ENCODE measurements around the gene ACLY. TPM values are rescaled to one million over a fixed set of nuclear protein-coding genes. Genes with fewer than 3 reads are reported as not detected.
"Not testable (repeated sequence)": the region's sequence is repeated elsewhere in the genome, so short reads cannot be mapped to it uniquely, and the experiment has no call there.

ACLY gene
- total RNA-seq, 1 donor from 2014 or later: 49.1 TPM

DNA sequence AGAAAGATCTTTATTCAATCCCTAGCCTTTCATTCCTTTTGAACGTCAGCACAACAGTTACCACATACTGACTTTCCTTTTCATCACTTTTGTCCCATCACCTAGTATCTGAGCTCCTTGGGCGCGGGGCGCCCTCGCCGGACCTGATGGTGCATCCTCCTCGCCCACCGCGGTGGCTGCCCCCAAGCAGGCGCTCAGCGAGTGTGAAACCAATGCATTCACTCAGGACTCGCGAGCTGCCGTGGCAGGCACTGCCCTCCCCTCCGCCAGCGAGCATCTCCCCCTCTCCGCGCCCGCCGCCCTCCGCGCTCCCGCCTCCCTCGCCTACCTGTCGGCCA is 54.3 kb downstream of the ACLY start:
- peak overlapping the region; percentile 95 to 98 (median 97) for H3K9ac ChIP-seq (ENCODE audit: low read depth in 1 of 3, low read length in 3 of 3)
- no peaks in the 10 kb centered on the region for H3K9me3 ChIP-seq (ENCODE audit: control insufficient read depth in 3 of 3, low read length in 3 of 3)
- peak overlapping the region; percentile 90 to 95 (median 95) for H3K4me3 ChIP-seq (ENCODE audit: low read length in 3 of 3)
- peak overlapping the region; percentile 84 for H3K27ac ChIP-seq (ENCODE audit: low read depth, low read length)
- peaks cover 7 to 13% (median 11%) of the 10 kb centered on the region in 3 donors for H3K36me3 ChIP-seq (ENCODE audit: control insufficient read depth in 3 of 3, insufficient read depth in 3 of 3, low read length in 3 of 3)
- no peaks in the 10 kb centered on the region for H3K27me3 ChIP-seq (ENCODE audit: control insufficient read depth in 3 of 3, insufficient read depth in 3 of 3, low read length in 3 of 3)
- H3K4me1 ChIP-seq (ENCODE audit: control insufficient read depth in 3 of 3, insufficient read depth in 3 of 3, low read length in 3 of 3): peaks cover 18 to 27% (median 20%) of the 10 kb centered on the region in 3 donors

DNA sequence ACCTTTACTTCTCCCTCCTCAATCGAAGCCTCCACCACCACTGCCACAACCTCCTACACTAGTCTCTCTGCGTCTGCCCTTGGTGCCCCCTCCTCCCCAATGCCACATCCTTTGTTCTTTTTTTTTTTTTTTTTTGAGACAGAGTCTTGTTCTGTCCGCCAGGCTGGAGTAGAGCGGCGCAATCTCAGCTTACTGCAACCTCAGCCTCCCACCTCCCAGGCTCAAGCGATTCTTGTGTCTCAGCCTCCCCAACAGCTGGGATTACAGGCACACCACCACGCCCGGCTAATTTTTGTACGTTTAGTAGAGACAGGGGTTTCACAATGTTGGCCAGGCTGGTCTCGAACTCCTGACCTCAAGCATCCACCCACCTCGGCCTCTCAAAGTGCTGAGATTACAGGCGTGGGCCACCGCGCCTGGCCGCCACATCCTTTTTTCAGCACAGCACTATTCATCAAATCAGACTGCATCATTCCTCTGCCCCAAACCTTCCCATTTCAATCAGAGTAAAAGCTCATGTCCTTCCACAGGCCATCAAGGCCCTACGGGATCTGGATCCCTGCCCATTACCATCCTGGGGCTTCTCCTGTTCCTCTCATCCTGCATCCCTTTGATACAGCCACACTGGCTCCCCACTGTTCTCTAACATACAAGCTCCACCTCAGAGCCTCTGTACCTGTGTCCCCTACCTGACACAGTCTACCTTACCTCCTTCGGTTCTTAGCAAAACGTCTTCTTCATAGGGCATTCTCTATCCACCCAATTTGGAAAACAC is 55.5 kb downstream of the ACLY start:
- peaks cover 0 to 10% (median 7%) of the 10 kb centered on the region in 3 donors for H3K36me3 ChIP-seq (ENCODE audit: control insufficient read depth in 3 of 3, insufficient read depth in 3 of 3, low read length in 3 of 3)
- no peaks in the 10 kb centered on the region for H3K9me3 ChIP-seq (ENCODE audit: control insufficient read depth in 3 of 3, low read length in 3 of 3)
- peak overlapping the region; percentile 28 to 95 (median 54) for H3K9ac ChIP-seq (ENCODE audit: low read depth in 1 of 3, low read length in 3 of 3)
- peak overlapping the region; percentile 90 to 95 (median 95) for H3K4me3 ChIP-seq (ENCODE audit: low read length in 3 of 3)
- peaks cover 18 to 27% (median 20%) of the 10 kb centered on the region in 3 donors for H3K4me1 ChIP-seq (ENCODE audit: control insufficient read depth in 3 of 3, insufficient read depth in 3 of 3, low read length in 3 of 3)
- no peak overlapping the region for H3K27ac ChIP-seq (ENCODE audit: low read depth, low read length)
- no peaks in the 10 kb centered on the region for H3K27me3 ChIP-seq (ENCODE audit: control insufficient read depth in 3 of 3, insufficient read depth in 3 of 3, low read length in 3 of 3)

DNA sequence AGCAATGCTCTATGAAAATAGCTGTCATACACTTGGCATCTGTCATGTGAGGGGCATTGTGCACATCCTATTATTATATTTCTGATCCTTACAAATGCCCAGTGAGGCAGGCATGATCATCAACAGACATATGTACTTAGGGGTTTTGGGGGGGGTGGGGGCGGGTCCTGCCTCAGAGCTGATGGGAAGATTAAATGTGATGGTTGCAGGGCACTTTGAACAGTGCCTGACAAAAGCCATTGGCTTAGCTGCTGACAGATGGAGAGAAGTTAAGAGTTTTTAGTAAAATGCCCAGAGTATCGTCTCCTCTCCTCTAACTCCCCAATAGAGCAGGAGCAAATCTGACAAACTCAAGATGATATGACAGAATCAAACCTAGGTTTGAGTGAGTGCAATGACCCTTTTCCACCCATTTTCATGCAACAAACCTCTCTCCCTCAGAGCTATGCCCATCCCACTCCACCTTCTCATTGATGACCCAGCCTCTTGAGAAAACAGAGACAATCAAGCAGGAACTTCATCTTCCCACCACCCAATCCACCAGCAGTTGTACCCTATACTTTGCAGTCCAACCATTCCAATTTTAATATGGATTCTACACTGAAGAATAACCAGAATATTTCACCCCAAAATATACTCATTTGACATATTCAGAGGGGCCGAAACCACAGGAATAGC is 58.4 kb downstream of the ACLY start:
- H3K9me3 ChIP-seq (ENCODE audit: control insufficient read depth in 3 of 3, low read length in 3 of 3): no peaks in the 10 kb centered on the region
- H3K36me3 ChIP-seq (ENCODE audit: control insufficient read depth in 3 of 3, insufficient read depth in 3 of 3, low read length in 3 of 3): peaks cover 0 to 2% (median 0%) of the 10 kb centered on the region in 3 donors
- H3K9ac ChIP-seq (ENCODE audit: low read depth in 1 of 3, low read length in 3 of 3): peak overlapping the region in 1 of 3 donors; percentile 51
- H3K27me3 ChIP-seq (ENCODE audit: control insufficient read depth in 3 of 3, insufficient read depth in 3 of 3, low read length in 3 of 3): no peaks in the 10 kb centered on the region
- H3K27ac ChIP-seq (ENCODE audit: low read depth, low read length): no peak overlapping the region
- H3K4me3 ChIP-seq (ENCODE audit: low read length in 3 of 3): no peak overlapping the region
- H3K4me1 ChIP-seq (ENCODE audit: control insufficient read depth in 3 of 3, insufficient read depth in 3 of 3, low read length in 3 of 3): peaks cover 18 to 25% (median 20%) of the 10 kb centered on the region in 3 donors

DNA sequence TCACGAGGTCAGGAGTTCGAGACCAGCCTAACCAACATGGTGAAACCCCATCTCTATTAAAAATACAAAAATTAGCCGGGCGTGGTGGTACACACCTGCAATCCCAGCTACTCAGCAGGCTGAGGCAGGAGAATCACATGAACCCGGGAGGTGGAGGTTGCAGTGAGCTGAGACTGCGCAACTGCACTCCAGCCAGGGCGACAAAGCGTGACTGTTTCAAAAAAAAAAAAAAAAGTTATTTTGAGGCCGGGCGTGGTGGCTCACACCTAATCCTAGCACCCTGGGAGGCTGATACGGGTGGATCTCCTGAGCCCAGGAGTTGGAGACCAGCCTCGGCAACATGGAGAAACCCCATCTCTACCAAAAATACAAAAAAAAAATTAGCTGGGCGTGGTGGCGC is 67.4 kb downstream of the ACLY start:
- H3K36me3 ChIP-seq (ENCODE audit: control insufficient read depth in 3 of 3, insufficient read depth in 3 of 3, low read length in 3 of 3): peaks cover 5 to 21% (median 19%) of the 10 kb centered on the region in 3 donors
- H3K27ac ChIP-seq (ENCODE audit: low read depth, low read length); H3K27me3 ChIP-seq (ENCODE audit: control insufficient read depth in 3 of 3, insufficient read depth in 3 of 3, low read length in 3 of 3): not testable (repeated sequence)

DNA sequence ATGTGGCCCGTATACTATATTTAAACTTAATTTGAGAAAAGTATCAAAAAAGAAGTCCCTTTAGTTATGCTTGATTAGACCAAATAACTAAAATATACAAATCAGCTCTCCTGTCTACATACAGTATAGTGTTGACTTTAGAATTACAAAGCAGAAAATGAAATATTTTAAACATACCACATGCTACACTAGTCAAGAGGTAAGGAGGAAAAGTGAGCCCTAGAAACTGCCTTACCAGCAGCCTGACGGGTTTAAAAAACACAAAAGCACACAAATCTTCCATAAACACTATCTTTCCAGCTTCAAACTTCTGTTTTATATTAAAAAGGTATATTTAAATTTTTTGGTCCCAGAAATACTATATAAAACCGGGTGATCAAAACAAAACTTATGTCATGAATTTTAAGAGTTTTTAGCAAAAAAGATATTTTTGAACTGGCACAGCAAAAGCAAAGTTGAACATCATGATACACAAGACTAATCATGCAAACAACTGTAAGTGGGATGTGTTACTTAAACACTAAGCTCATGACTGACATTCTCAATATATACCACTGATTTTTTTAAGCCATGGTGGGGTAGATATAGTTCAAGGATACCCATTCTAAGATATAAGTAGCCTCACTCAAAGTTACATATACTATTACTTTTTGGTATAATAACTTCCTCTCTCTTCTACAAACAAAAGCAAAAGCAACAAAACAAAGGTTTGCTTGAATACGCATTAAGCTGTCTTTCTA is 69.3 kb downstream of the ACLY start:
- Histone ChIP-seq H3K4me1 (ENCODE audit: control insufficient read depth in 3 of 3, insufficient read depth in 3 of 3, low read length in 3 of 3) (no peaks in the 10 kb centered on the region), H3K9ac (ENCODE audit: low read depth in 1 of 3, low read length in 3 of 3) (no peak overlapping the region), H3K9me3 (ENCODE audit: control insufficient read depth in 3 of 3, low read length in 3 of 3) (no peaks in the 10 kb centered on the region), H3K27ac (ENCODE audit: low read depth, low read length) (no peak overlapping the region), H3K36me3 (ENCODE audit: control insufficient read depth in 3 of 3, insufficient read depth in 3 of 3, low read length in 3 of 3) (peaks cover 4 to 17% (median 14%) of the 10 kb centered on the region in 3 donors), H3K4me3 (ENCODE audit: low read length in 3 of 3) (no peak overlapping the region), H3K27me3 (ENCODE audit: control insufficient read depth in 3 of 3, insufficient read depth in 3 of 3, low read length in 3 of 3) (no peaks in the 10 kb centered on the region)

More for the DNA sequence above, 67.4 kb downstream of the ACLY start:
- not testable (repeated sequence) for H3K4me3 ChIP-seq (ENCODE audit: low read length in 3 of 3); H3K9me3 ChIP-seq (ENCODE audit: control insufficient read depth in 3 of 3, low read length in 3 of 3); H3K9ac ChIP-seq (ENCODE audit: low read depth in 1 of 3, low read length in 3 of 3); H3K4me1 ChIP-seq (ENCODE audit: control insufficient read depth in 3 of 3, insufficient read depth in 3 of 3, low read length in 3 of 3)

DNA sequence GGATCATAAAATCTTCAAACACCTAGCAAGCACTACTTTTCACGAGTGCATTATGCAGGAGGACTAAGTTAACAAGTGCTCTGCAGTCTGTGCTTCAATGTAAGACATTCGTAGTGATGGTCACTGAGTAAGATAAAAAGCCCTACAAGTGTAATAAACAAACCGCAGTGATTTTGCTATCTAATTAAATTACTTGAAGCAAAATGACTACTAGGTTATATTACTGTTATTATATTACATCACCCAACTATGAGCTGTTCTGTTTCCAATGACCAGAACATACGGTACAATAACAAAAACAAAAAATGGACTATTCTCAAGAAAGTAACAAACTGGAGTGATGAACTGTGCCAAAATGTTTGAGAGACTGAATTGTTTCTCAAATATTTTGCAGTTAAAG is 70.0 kb downstream of the ACLY start:
- Histone ChIP-seq H3K36me3 (ENCODE audit: control insufficient read depth in 3 of 3, insufficient read depth in 3 of 3, low read length in 3 of 3) (peaks cover 3 to 11% (median 7%) of the 10 kb centered on the region in 3 donors), H3K27ac (ENCODE audit: low read depth, low read length) (no peak overlapping the region), H3K27me3 (ENCODE audit: control insufficient read depth in 3 of 3, insufficient read depth in 3 of 3, low read length in 3 of 3) (no peaks in the 10 kb centered on the region), H3K9ac (ENCODE audit: low read depth in 1 of 3, low read length in 3 of 3) (no peak overlapping the region), H3K4me3 (ENCODE audit: low read length in 3 of 3) (no peak overlapping the region), H3K4me1 (ENCODE audit: control insufficient read depth in 3 of 3, insufficient read depth in 3 of 3, low read length in 3 of 3) (no peaks in the 10 kb centered on the region), H3K9me3 (ENCODE audit: control insufficient read depth in 3 of 3, low read length in 3 of 3) (no peaks in the 10 kb centered on the region)

DNA sequence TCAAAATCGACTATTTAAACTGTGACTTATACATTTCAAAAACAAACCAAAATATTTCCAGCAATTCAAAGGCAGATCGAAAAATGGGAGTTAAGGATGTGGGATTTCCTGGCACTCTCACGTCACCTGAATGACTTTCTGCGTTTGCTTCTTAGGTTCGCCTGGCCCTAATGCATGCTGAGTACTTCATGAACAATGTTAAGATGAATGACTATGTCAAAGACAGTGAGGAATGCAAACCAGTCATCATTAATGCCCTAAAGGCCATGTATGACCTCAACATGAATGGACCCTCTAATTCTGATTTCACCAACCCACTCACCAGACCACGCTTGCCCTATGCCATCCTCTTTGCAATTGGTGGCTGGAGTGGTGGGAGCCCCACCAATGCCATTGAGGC is 73.8 kb downstream of the ACLY start:
- no peaks in the 10 kb centered on the region for H3K27me3 ChIP-seq (ENCODE audit: control insufficient read depth in 3 of 3, insufficient read depth in 3 of 3, low read length in 3 of 3)
- H3K27ac ChIP-seq (ENCODE audit: low read depth, low read length): no peak overlapping the region
- H3K36me3 ChIP-seq (ENCODE audit: control insufficient read depth in 3 of 3, insufficient read depth in 3 of 3, low read length in 3 of 3): peaks cover 0 to 5% (median 5%) of the 10 kb centered on the region in 3 donors
- no peaks in the 10 kb centered on the region for H3K4me1 ChIP-seq (ENCODE audit: control insufficient read depth in 3 of 3, insufficient read depth in 3 of 3, low read length in 3 of 3)
- H3K9ac ChIP-seq (ENCODE audit: low read depth in 1 of 3, low read length in 3 of 3): no peak overlapping the region
- H3K4me3 ChIP-seq (ENCODE audit: low read length in 3 of 3): no peak overlapping the region
- H3K9me3 ChIP-seq (ENCODE audit: control insufficient read depth in 3 of 3, low read length in 3 of 3): no peaks in the 10 kb centered on the region

DNA sequence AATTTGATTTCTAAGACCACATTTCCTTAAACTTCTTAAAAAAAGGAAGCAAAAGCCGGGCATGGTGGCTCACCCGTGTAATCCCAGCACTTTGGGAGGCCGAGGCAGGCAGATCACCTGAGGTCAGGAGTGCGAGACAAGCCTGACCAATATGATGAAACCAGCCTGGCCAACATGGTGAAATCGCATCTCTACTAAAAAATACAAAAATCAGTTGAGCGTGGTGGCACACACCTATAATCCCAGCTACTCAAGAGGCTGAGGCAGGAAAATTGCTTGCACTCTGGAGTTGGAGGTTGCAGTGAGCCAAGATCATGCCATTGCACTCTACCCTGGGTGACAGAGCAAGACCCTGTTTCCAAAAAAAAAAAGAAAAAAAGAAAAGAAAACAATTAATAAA is 78.0 kb downstream of the ACLY start:
- H3K4me3 ChIP-seq (ENCODE audit: low read length in 3 of 3); H3K4me1 ChIP-seq (ENCODE audit: control insufficient read depth in 3 of 3, insufficient read depth in 3 of 3, low read length in 3 of 3); H3K9ac ChIP-seq (ENCODE audit: low read depth in 1 of 3, low read length in 3 of 3); H3K27me3 ChIP-seq (ENCODE audit: control insufficient read depth in 3 of 3, insufficient read depth in 3 of 3, low read length in 3 of 3); H3K27ac ChIP-seq (ENCODE audit: low read depth, low read length); H3K9me3 ChIP-seq (ENCODE audit: control insufficient read depth in 3 of 3, low read length in 3 of 3); H3K36me3 ChIP-seq (ENCODE audit: control insufficient read depth in 3 of 3, insufficient read depth in 3 of 3, low read length in 3 of 3): not testable (repeated sequence)

DNA sequence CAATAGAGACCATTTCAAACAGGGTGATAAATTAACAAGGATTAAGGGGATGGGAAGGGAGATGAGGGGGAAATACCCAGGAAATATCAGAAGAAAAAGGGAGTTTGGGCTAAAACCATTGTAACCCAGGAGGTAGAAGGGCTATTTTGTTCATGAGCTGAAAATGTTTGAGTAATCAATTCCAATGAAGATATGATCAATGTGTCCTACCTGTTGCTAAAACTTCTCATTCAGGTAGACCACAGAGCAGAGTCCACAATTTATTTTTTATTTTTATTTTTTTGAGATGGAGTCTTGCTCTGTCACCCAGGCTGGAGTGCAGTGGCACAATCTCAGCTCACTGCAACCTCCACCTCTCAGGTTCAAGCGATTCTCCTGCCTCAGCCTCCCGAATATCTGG is 79.3 kb downstream of the ACLY start:
- H3K36me3 ChIP-seq (ENCODE audit: control insufficient read depth in 3 of 3, insufficient read depth in 3 of 3, low read length in 3 of 3); H3K27ac ChIP-seq (ENCODE audit: low read depth, low read length); H3K9me3 ChIP-seq (ENCODE audit: control insufficient read depth in 3 of 3, low read length in 3 of 3); H3K27me3 ChIP-seq (ENCODE audit: control insufficient read depth in 3 of 3, insufficient read depth in 3 of 3, low read length in 3 of 3); H3K4me3 ChIP-seq (ENCODE audit: low read length in 3 of 3); H3K9ac ChIP-seq (ENCODE audit: low read depth in 1 of 3, low read length in 3 of 3): not testable (repeated sequence)
- H3K4me1 ChIP-seq (ENCODE audit: control insufficient read depth in 3 of 3, insufficient read depth in 3 of 3, low read length in 3 of 3): peaks cover 7 to 14% (median 11%) of the 10 kb centered on the region in 3 donors

Measured in skeletal muscle tissue (tissue), 4 donors.